Tibial nerve (tissue), 4 donors: ENCODE data around the gene CCDC3. TPM values are rescaled to one million over a fixed set of nuclear protein-coding genes. Genes with fewer than 3 reads are reported as not detected.

Experiments used
- DNase-seq, 2 donors: peaks; one replicate each; pipeline ENCODE4 v3.0.0-alpha.2; 2019; ENCODE audit warnings: low spot score in 2 of 2
- H3K27ac ChIP-seq, 4 donors: fragments of 200-600 bp; sonication (generic) in 3 of 4; one replicate each; pipeline ENCODE4 v1.5.1; 2017 to 2019; ENCODE audit warnings: mild to moderate bottlenecking in 1 of 4
- H3K27me3 ChIP-seq, 2 donors: fragments of 200-600 bp; sonication (generic) in 1 of 2; one replicate each; pipeline versions ENCODE4 v1.5.1 to v1.6.0; 2017 to 2019
- H3K36me3 ChIP-seq, 3 donors: fragments of 200-600 bp; sonication (generic); one replicate each; pipeline ENCODE4 v1.5.1; 2018 to 2019
- H3K4me1 ChIP-seq, 4 donors: fragments of 200-600 bp; sonication (generic) in 3 of 4; one replicate each; pipeline ENCODE4 v1.5.1; 2017 to 2019
- H3K4me3 ChIP-seq, 4 donors: fragments of 200-600 bp; sonication (generic) in 3 of 4; one replicate each; pipeline ENCODE4 v1.5.1; 2017 to 2019; ENCODE audit warnings: mild to moderate bottlenecking in 1 of 4, moderate library complexity in 1 of 4
- H3K9me3 ChIP-seq, 4 donors: fragments of 200-600 bp; sonication (generic) in 3 of 4; one replicate each; pipeline ENCODE4 v1.5.1; 2017 to 2019
- CTCF ChIP-seq, 5 experiments: fragments of 200-600 bp in 3 of 5; fragments of 450-650 bp in 2 of 5; sonication (generic) in 3 of 5; IDR thresholded peaks; one replicate each; pipeline ENCODE4 v1.5.1; 2016 to 2019; ENCODE audit warnings: antibody characterized with exemption in 5 of 5, mild to moderate bottlenecking in 3 of 5, moderate library complexity in 2 of 5
- EP300 ChIP-seq, 2 donors: sonication (generic); formaldehyde crosslinking; IDR thresholded peaks; one replicate each; pipeline ENCODE4 v1.6.1; 2017; ENCODE audit warnings: antibody characterized with exemption in 2 of 2, mild to moderate bottlenecking in 1 of 2
- POLR2A ChIP-seq, 2 donors: fragments of 450-650 bp; IDR thresholded peaks; one replicate each; pipeline ENCODE4 v1.6.1; 2017; ENCODE audit warnings: antibody characterized with exemption in 2 of 2, mild to moderate bottlenecking in 2 of 2, moderate library complexity in 2 of 2
- WGBS, 2 donors: methylation state at CpG; one replicate each; pipeline ENCODE4 v1.1.5; 2018; 5-methylcytosine and 5-hydroxymethylcytosine counted together
- total RNA-seq, 4 donors: library from RNA; depleted of rRNA; stranded (reverse); fragments of >200 nt; gene quantifications; one replicate each; pipeline ENCODE4 v1.1.0, GENCODE V29; 2016

Gene CCDC3
- total RNA-seq, 4 donors from 2014 or later, result 73.2 to 188 (median 149) TPM

DNA sequence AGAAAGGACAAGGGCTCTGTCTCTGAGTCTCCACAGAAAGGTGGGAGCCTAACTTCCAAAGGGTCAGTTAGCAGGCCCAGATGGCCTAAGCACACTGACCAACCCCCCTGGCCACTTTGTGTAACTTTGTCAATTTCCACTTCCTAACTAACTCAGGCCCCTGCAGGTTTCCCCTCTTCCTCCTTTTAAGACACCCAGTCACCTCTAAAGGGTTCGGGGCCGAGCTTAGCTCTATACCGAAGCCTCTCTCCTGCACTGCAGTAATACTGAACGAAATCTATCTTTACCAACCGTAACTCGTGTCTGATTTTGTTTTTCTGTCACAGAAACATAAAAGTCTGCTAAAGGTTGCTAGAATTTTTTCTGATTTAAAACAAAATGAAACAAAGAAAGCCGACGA lies 44.4 kb downstream of the CCDC3 start:
- TF ChIP-seq POLR2A (IDR thresholded peaks at IDR 0.05), result no peak
- no peak for TF ChIP-seq CTCF (IDR thresholded peaks at IDR 0.05)
- TF ChIP-seq EP300 (IDR thresholded peaks at IDR 0.05), result no peak
- Histone ChIP-seq H3K4me3 (no peak overlapping the region), H3K27me3 (no peaks in the 10 kb centered on the region), H3K4me1 (peaks cover 0 to 9% (median 3%) of the 10 kb centered on the region in 4 donors), H3K36me3 (no peaks in the 10 kb centered on the region), H3K9me3 (peaks cover 0 to 14% (median 0%) of the 10 kb centered on the region in 4 donors), H3K27ac (no peak overlapping the region)
- DNase-seq, result no peak
- 81 to 83% methylated on average over 8 of the region's 8 CpGs for WGBS, 2 donors

GRCh38 chr10:12954866-12955265 lies 46.6 kb downstream of the CCDC3 start:
- H3K9me3 ChIP-seq, result peaks cover 0 to 14% (median 0%) of the 10 kb centered on the region in 4 donors
- H3K4me1 ChIP-seq, result peaks cover 0 to 7% (median 0%) of the 10 kb centered on the region in 4 donors
- no peak for DNase-seq
- no peak overlapping the region for H3K4me3 ChIP-seq
- WGBS, 2 donors, result 0% methylated on average over 1 of the region's 1 CpG
- no peak for TF ChIP-seq CTCF (IDR thresholded peaks at IDR 0.05)
- TF ChIP-seq POLR2A (IDR thresholded peaks at IDR 0.05), result no peak
- TF ChIP-seq EP300 (IDR thresholded peaks at IDR 0.05), result no peak
- no peaks in the 10 kb centered on the region for H3K36me3 ChIP-seq
- no peaks in the 10 kb centered on the region for H3K27me3 ChIP-seq
- H3K27ac ChIP-seq, result no peak overlapping the region

- TF ChIP-seq EP300 (IDR thresholded peaks at IDR 0.05), result no peak
- TF ChIP-seq CTCF (IDR thresholded peaks at IDR 0.05), result no peak
- no peak for TF ChIP-seq POLR2A (IDR thresholded peaks at IDR 0.05)
- WGBS, 2 donors, result 85 to 90% methylated on average over 5 of the region's 5 CpGs
- Histone ChIP-seq H3K9me3 (peaks cover 0 to 5% (median 0%) of the 10 kb centered on the region in 4 donors), H3K27ac (no peak overlapping the region), H3K4me1 (no peaks in the 10 kb centered on the region), H3K27me3 (no peaks in the 10 kb centered on the region), H3K36me3 (no peaks in the 10 kb centered on the region), H3K4me3 (no peak overlapping the region)
- DNase-seq, result no peak
These were observed 50.9 kb downstream of the CCDC3 start for GRCh38 chr10:12950583-12951128.

- H3K4me1 ChIP-seq, result no peaks in the 10 kb centered on the region
- H3K4me3 ChIP-seq, result no peak overlapping the region
- DNase-seq, result no peak
- no peak overlapping the region for H3K27ac ChIP-seq
- H3K9me3 ChIP-seq, result peaks cover 0 to 5% (median 0%) of the 10 kb centered on the region in 4 donors
- WGBS, 2 donors, result 83 to 87% methylated on average over 4 of the region's 4 CpGs
- TF ChIP-seq POLR2A (IDR thresholded peaks at IDR 0.05) (no peak), EP300 (IDR thresholded peaks at IDR 0.05) (no peak), CTCF (IDR thresholded peaks at IDR 0.05) (no peak)
- H3K36me3 ChIP-seq, result no peaks in the 10 kb centered on the region
- no peaks in the 10 kb centered on the region for H3K27me3 ChIP-seq
These were observed 52.3 kb downstream of the CCDC3 start for GRCh38 chr10:12949248-12949647.

- Histone ChIP-seq H3K9me3 (no peaks in the 10 kb centered on the region), H3K36me3 (no peaks in the 10 kb centered on the region), H3K27me3 (no peaks in the 10 kb centered on the region), H3K4me1 (peaks cover 0 to under 1% (median 0%) of the 10 kb centered on the region in 4 donors), H3K4me3 (no peak overlapping the region), H3K27ac (no peak overlapping the region)
- no peak for DNase-seq
- no peak for TF ChIP-seq POLR2A (IDR thresholded peaks at IDR 0.05)
- TF ChIP-seq CTCF (IDR thresholded peaks at IDR 0.05), result no peak
- TF ChIP-seq EP300 (IDR thresholded peaks at IDR 0.05), result no peak
- WGBS, 2 donors, result 92 to 93% methylated on average over 3 of the region's 3 CpGs
These were observed 53.8 kb downstream of the CCDC3 start for GRCh38 chr10:12947741-12948140.
